NCI-H2171 (cell line): ENCODE results near the gene VPS41.
A peak's percentile ranks its signal among the peaks of the same experiment; 100 is the strongest.
"Not testable (repeated sequence)": the region's sequence is repeated elsewhere in the genome, so short reads cannot be mapped to it uniquely, and the experiment has no call there.

Source experiments
- DNase-seq: peaks from one replicate; lab custom pipeline; 2025; lab: John Stamatoyannopoulos, UW

VPS41 gene

GRCh38 chr7:38855386-38855785, 53.6 kb downstream of the VPS41 start:
- no peak for DNase-seq

DNA sequence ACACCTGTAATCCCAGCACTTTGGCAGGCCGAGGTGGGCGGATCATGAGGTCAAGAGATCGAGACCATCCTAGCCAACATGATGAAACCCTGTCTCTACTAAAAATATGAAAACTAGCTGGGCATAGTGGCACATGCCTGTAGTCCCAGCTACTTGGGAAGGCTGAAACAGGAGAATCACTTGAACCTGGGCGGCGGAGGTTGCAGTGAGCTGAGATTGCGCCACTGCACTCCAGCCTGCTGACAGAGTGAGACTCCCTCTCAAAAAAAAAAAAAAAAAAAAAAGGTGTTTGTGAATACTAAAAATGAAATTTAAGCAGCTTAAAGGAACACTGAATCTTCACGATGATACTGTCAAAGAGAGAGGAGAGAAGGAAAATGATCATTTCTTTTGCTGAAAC, 54.0 kb downstream of the VPS41 start:
- DNase-seq: not testable (repeated sequence)

DNA sequence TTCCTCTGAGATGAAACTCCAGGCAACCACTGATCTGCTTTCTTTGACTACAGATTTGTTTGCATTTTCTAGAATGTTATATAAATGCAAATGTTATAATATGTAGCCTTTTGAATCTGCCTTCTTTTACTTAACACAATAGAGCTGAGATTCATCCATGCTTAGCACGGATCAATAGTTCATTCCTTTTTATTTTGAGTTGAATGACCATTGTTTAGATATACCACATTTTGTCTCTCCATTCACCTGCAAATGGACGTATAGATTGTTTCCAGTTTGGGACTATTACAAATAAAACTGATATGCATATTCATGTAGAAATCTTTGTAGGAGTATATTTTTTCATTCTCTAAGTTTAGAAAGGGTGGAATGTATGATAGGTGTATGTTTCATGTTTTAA, 57.7 kb downstream of the VPS41 start:
- DNase-seq: no peak

- no peak for DNase-seq
These were observed 62.7 kb downstream of the VPS41 start for GRCh38 chr7:38846280-38846679.

- no peak for DNase-seq
These were observed 63.9 kb downstream of the VPS41 start for GRCh38 chr7:38844952-38845563.

- DNase-seq: peak; percentile 41
These were observed 66.2 kb downstream of the VPS41 start for GRCh38 chr7:38842746-38843145.

- DNase-seq: no peak
These were observed 68.1 kb downstream of the VPS41 start for GRCh38 chr7:38840736-38841460.

- no peak for DNase-seq
These were observed 69.1 kb downstream of the VPS41 start for GRCh38 chr7:38839851-38840250.

DNA sequence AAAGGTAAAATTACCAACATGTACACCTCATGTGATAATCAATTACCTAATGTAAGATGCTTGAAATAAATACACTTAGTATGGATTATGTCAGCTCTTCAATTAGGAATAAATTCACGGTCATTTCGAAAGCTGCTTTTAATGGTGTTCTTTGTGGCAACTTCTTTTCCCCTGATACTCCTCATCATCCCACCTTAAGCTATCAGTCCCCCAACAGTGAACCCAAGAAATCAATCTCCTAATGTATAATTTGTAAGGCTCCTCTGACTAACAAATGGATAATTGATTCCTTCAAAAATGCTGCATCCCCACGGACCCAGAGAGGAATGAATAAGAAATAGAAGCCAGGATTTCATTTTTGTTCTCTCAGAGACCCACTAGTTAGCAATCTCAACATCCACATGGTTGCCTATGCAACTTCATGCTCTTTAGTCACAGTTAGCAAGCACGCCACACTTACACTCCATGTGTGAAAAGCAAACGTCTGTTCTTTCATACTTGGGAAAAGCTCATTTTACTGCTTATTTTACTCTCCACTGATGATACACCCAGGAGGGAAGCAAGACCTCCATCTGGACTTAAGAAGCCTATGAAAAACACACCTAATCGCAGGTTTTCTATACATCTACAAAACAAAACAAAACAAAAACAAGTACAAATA, 70.1 kb downstream of the VPS41 start:
- no peak for DNase-seq

- DNase-seq: no peak
These were observed 74.6 kb downstream of the VPS41 start for GRCh38 chr7:38834357-38834756.

DNA sequence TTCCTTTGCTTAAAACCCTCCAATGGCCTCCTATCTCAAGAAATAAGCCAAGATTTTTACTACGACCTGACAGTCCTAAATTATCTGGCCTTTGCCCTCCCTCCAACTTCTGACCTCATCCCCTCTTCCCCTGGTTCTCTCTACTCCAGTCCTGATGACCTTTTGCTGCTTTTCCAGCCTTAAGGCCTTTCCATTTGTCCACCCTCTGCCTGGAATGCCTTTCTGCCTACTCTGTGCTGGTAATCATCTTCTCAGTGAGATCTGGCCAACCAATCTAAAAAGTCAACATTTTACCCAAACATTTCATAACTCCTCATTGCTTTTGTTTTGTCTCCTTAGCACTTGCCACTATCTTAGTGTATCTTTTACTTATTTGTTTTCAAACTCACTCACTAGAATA, 75.7 kb downstream of the VPS41 start:
- no peak for DNase-seq

DNA sequence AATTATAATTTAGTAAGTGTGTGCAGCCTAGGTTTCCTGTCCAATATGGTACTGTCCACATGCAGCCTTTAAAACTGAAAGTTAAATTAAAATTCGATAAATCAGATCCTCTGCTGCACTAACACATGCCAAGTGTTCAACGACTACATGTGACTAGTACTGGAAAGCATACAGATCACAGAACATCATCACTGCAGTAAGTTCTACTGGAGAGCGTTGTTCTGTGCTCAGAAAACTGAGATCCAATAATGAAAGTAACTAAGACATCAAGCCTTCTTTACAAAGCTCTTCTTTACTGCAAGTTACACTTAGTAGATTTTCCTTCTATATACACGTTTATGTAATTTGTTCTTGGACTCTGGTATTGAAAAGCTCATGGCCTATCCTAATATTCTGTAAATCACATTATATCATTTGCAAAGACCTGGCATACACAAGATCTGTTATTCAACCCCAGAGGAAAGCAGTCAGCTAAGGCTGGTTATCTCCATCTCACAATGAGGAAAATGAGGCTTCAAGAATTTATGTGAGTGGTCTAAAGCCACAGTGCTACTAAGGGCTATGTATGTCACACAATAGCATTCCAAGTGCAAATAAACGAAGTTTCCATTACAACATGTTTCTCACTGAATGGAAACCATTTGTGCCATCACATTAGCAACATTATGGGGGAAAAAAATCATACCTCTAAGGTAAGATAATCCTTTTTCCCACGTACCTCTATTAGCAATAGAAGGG, 77.6 kb downstream of the VPS41 start:
- no peak for DNase-seq

GRCh38 chr7:38830826-38831225, 78.2 kb downstream of the VPS41 start:
- DNase-seq: no peak

GRCh38 chr7:38829488-38830165, 79.4 kb downstream of the VPS41 start:
- DNase-seq: no peak

- no peak for DNase-seq
These were observed 81.0 kb downstream of the VPS41 start for GRCh38 chr7:38828026-38828425.

- no peak for DNase-seq
These were observed 83.1 kb downstream of the VPS41 start for GRCh38 chr7:38825721-38826440.

DNA sequence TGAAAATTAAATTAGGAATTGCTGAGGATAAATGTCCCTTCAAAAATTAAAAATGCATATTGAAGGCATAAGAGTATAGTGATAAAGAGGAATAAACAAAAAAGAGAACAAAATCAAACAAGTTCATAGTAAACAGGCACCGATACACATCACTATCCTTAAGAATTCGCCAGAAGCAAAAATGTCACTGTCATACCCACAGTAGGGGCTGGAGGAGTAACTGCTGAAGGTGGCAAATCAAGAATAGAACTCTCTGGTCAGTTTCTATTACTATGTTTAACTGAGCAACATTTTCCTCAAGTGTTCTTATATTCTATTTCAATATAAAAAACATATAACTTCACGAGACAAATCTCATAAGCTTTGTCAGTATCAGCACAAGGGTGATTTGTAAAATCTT, 84.0 kb downstream of the VPS41 start:
- DNase-seq: no peak

GRCh38 chr7:38822549-38822948, 86.4 kb downstream of the VPS41 start:
- no peak for DNase-seq

- no peak for DNase-seq
These were observed 88.4 kb downstream of the VPS41 start for GRCh38 chr7:38820571-38820970.

GRCh38 chr7:38819463-38819862, 89.5 kb downstream of the VPS41 start:
- no peak for DNase-seq

- DNase-seq: no peak
These were observed 91.5 kb downstream of the VPS41 start for GRCh38 chr7:38817526-38817925.
